ENCODE measurements around the gene DCLRE1B.

DNA sequence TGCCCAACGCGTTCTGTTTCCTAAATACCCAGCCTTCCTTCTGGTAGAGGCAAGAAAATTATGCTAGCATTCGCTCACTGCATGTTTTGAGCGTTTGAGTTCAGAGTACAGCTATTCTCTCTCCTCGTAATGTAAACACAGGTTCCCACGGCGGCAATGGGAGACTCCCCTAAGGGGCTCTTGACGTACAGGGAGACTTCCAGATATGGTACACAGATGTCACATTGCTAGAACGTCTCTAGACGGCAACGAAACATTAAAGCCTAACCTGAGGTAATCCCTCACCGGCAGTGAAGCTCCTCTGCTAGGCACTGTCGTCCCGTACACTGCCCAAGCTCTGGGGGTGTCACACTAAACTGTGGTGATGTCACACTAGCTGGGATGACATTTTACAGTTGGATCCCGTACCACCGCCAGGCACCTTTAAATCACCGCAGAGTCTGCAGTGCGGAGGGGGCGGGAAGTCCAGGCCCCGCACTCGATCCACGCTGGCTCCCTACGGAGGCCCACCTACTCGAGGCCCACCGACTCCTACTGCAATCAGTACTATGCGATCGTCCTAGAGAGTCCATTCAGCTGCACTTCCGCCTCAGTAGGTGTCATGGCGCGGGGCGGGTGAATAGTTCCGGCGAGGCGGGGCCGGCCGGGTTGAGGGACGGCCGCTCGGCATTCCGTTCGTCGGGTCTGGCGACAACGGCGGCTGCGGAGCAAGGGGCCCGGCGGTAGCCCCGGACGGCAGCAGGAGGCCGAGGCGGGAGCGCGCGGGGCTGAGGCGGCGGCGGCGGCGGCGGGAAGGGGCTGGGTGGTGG is 24.0 kb downstream of the DCLRE1B start, which contains the start of gene HIPK1:
- TF ChIP-seq ZNF274 (IDR thresholded peaks at IDR 0.05; ENCODE audit: low read depth, low read length) (no peak), YY1 (IDR thresholded peaks at IDR 0.05; ENCODE audit: insufficient read depth, insufficient read length) (peak; percentile 98)

All from NT2/D1 (cell line).